Brain microvascular endothelial cell (primary cell): ENCODE measurements around the gene PIK3CA.

ENCODE experiments used
- DNase-seq: peaks from one replicate; pipeline ENCODE4 v3.0.0-alpha.2; 2020
- H3K27ac ChIP-seq: fragments of 250-450 bp; sonication (Bioruptor Pico); 2 replicates; pipeline ENCODE4 v1.5.1; 2020; ENCODE audit warnings: mild to moderate bottlenecking, moderate library complexity
- H3K27me3 ChIP-seq: fragments of 250-450 bp; sonication (Bioruptor Pico); replicated peaks from 2 replicates; pipeline ENCODE4 v1.5.1; 2020; ENCODE audit warnings: mild to moderate bottlenecking
- H3K36me3 ChIP-seq: fragments of 250-450 bp; sonication (Bioruptor Pico); replicated peaks from 2 replicates; pipeline ENCODE4 v1.5.1; 2020; ENCODE audit warnings: mild to moderate bottlenecking
- H3K4me3 ChIP-seq: 2 replicates; pipeline ENCODE4 v1.5.1; 2011; ENCODE audit warnings: low read depth, mild to moderate bottlenecking, control low read depth, low read length, moderate library complexity
- in situ Hi-C: cut with HindIII; loops from 2 replicates; pipeline ENCODE4 v1.10.0; 2017; ENCODE audit warnings: low sequenced_read_pairs, low pct_ligation_motif_present
- TF ChIP-seq, protein P1 (sequence below): IDR thresholded peaks from 2 replicates; pipeline ENCODE4 v1.5.1; 2011; ENCODE audit warnings: low read depth, mild to moderate bottlenecking, moderate library complexity, low read length, control low read depth, inconsistent platforms; ENCODE audit errors: missing control alignments

PIK3CA gene

GRCh38 chr3:179264449-179264848, 116.3 kb downstream of the PIK3CA start:
- TF ChIP-seq, protein P1, sequence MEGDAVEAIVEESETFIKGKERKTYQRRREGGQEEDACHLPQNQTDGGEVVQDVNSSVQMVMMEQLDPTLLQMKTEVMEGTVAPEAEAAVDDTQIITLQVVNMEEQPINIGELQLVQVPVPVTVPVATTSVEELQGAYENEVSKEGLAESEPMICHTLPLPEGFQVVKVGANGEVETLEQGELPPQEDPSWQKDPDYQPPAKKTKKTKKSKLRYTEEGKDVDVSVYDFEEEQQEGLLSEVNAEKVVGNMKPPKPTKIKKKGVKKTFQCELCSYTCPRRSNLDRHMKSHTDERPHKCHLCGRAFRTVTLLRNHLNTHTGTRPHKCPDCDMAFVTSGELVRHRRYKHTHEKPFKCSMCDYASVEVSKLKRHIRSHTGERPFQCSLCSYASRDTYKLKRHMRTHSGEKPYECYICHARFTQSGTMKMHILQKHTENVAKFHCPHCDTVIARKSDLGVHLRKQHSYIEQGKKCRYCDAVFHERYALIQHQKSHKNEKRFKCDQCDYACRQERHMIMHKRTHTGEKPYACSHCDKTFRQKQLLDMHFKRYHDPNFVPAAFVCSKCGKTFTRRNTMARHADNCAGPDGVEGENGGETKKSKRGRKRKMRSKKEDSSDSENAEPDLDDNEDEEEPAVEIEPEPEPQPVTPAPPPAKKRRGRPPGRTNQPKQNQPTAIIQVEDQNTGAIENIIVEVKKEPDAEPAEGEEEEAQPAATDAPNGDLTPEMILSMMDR, result no peak
- no peaks in the 10 kb centered on the region for H3K36me3 ChIP-seq
- H3K4me3 ChIP-seq, result no peak overlapping the region
- no peaks in the 10 kb centered on the region for H3K27me3 ChIP-seq
- in situ Hi-C loops, result no loop called here
- DNase-seq, result no peak
- H3K27ac ChIP-seq, result no peak overlapping the region

- in situ Hi-C loops, result no loop called here
- H3K27me3 ChIP-seq, result no peaks in the 10 kb centered on the region
- no peak overlapping the region for H3K4me3 ChIP-seq
- TF ChIP-seq, protein P1, result no peak
- no peak overlapping the region for H3K27ac ChIP-seq
- H3K36me3 ChIP-seq, result no peaks in the 10 kb centered on the region
- DNase-seq, result no peak
Observed at GRCh38 chr3:179265092-179265491, 116.9 kb downstream of the PIK3CA start.

- no peak overlapping the region for H3K4me3 ChIP-seq
- peak; percentile 4 for DNase-seq
- H3K27me3 ChIP-seq, result no peaks in the 10 kb centered on the region
- H3K27ac ChIP-seq, result no peak overlapping the region
- in situ Hi-C loops, result no loop called here
- H3K36me3 ChIP-seq, result no peaks in the 10 kb centered on the region
- TF ChIP-seq, protein P1, result no peak
Observed at GRCh38 chr3:179265875-179266274, 117.7 kb downstream of the PIK3CA start.

DNA sequence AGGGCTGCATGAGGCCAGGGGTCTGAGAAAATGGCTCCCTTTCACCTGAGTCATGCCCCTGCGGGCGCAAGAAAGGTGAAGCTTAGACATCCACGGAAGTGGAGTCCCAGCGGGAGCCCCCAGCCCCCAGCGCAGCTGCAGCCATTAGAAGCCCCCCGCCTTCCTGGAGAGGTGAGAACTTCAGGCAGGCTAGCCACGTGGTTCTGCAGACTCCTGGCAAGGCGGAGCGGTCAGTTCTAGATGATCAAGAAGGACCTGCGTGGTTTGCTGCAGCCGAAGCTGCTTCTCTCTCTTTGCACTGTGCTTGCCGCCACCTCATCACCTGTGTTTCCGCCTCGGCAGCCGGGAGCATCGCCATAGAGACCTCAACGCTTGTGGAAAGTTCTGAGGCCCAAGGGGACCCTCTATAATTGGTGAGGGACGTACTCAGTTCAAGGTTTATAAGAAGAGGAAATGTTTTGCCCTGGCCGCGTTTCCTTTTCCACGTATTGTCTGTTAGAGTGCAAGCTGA, 118.6 kb downstream of the PIK3CA start:
- TF ChIP-seq, protein P1, result no peak
- Histone ChIP-seq H3K4me3 (no peak overlapping the region), H3K27me3 (no peaks in the 10 kb centered on the region), H3K36me3 (no peaks in the 10 kb centered on the region), H3K27ac (no peak overlapping the region)
- DNase-seq, result no peak
- in situ Hi-C loops, result no loop called here

DNA sequence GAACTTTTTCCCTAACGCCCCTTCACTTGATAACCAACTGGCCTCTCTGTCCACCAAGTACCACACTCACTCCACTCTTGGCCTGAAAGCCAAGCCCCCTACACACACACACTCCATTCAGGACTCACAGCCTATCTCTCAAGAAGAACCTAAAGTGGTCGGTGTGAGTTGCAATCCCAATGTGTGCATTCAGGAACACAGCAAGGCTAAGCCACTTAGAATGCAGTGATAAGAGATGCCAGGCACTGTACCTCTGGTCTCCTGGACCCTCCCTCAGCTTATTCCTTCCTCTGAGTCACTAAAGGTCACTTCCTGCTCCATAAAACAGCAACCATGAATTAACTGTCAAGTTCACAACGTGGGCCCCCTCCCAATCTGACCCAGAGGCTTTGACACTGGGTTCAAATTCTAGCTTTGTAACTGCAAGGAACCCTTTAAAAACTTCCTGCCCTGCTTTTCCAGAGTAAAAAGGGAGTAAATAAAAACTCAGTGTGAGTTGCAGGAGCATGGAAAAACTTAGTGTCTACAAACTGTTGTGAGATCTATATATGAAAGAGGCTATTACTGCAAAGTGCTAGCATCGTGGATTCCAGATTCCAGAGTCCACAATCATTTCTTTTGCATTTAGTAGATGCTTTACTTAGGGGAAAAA, 120.4 kb downstream of the PIK3CA start:
- H3K27ac ChIP-seq, result no peak overlapping the region
- TF ChIP-seq, protein P1, result no peak
- H3K36me3 ChIP-seq, result no peaks in the 10 kb centered on the region
- in situ Hi-C loops, result no loop called here
- H3K4me3 ChIP-seq, result no peak overlapping the region
- no peak for DNase-seq
- no peaks in the 10 kb centered on the region for H3K27me3 ChIP-seq
